22Rv1 (cell line): ENCODE data around the gene SERGEF.

Experiments
- CTCF ChIP-seq: fragments of 450-650 bp; IDR thresholded peaks from 2 replicates; pipeline ENCODE4 v1.5.1; 2017; ENCODE audit warnings: mild to moderate bottlenecking
- ZFX ChIP-seq: fragments of 450-650 bp; IDR thresholded peaks from 2 replicates; pipeline ENCODE4 v1.6.1; 2017; ENCODE audit warnings: antibody characterized with exemption, borderline replicate concordance

DNA sequence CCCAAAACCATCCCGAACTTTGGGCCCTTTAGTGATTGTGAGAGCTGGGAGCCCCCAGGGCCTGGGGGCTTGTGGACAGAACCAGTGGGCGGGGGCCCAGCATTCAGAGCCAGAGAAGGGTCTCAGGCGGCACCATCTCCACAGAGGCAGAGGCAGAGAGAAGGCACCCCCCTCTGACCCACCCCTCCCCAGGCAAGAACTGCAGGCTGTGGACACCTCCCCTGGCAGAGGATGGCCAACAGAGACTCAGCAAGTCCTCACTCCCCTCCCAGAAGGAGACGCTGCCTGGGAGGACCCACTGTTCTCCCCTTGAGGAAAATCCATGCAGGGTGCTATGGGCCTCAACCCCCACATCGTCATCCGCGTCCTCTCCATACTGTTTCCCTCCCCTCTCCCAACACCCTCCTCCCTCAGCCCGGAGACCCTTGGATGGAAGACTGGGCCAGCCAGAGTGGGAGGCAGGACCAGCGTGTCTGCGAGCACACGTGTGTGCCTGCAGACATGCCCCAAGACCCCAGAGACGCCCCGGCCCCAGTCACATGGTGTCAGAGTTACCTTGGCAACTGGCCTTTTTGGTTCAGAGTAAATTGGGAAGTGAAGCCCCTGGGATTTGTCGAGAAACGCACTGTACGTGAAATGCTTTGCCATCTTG is 235.6 kb downstream of the SERGEF start:
- TF ChIP-seq CTCF: no peak
- TF ChIP-seq ZFX: no peak
